DOHH2 (cell line): Measurements from ENCODE around the gene DCAF8L2.

Experiments used
- EZH2phosphoT487 ChIP-seq: fragments of 200-600 bp; sonication (generic); IDR thresholded peaks from 2 replicates; pipeline ENCODE4 v1.6.1; 2017; ENCODE audit warnings: borderline replicate concordance, mild to moderate bottlenecking, antibody characterized with exemption, low read length, moderate library complexity, mixed read lengths
- TF ChIP-seq, protein P1 (sequence below): fragments of 200-600 bp; sonication (generic); IDR thresholded peaks from one replicate; pipeline ENCODE4 v1.5.1; 2014; ENCODE audit warnings: antibody characterized with exemption, mild to moderate bottlenecking, low read depth, low read length; ENCODE audit not compliant: poor library complexity, severe bottlenecking

DNA sequence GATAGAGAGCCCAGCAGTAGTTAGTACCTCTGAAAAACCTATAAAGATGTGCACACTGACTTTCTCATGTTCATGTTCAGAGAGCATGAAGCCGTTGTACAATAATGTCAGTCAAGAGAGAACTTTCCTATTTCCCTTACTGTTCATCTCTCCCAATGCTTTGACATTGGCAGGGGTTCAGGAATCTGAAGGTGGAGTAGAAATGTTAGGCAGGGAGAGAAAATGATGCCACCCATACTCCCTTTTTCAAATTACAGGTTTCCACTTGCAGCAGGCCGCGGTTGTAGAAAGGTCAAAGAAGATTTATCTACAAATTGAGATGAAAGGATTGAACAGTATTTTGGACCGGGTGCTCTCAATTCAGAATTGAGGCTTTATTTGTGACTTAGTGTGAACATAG lies 84.3 kb downstream of the DCAF8L2 start:
- TF ChIP-seq, protein P1, sequence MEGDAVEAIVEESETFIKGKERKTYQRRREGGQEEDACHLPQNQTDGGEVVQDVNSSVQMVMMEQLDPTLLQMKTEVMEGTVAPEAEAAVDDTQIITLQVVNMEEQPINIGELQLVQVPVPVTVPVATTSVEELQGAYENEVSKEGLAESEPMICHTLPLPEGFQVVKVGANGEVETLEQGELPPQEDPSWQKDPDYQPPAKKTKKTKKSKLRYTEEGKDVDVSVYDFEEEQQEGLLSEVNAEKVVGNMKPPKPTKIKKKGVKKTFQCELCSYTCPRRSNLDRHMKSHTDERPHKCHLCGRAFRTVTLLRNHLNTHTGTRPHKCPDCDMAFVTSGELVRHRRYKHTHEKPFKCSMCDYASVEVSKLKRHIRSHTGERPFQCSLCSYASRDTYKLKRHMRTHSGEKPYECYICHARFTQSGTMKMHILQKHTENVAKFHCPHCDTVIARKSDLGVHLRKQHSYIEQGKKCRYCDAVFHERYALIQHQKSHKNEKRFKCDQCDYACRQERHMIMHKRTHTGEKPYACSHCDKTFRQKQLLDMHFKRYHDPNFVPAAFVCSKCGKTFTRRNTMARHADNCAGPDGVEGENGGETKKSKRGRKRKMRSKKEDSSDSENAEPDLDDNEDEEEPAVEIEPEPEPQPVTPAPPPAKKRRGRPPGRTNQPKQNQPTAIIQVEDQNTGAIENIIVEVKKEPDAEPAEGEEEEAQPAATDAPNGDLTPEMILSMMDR, result no peak
- no peak for TF ChIP-seq EZH2phosphoT487
